Endothelial cell of umbilical vein (primary cell): ENCODE data around the gene CCHCR1.

Experiments used
- EZH2 ChIP-seq: IDR thresholded peaks from 2 replicates; pipeline ENCODE4 v1.6.1; 2012; ENCODE audit warnings: borderline replicate concordance, low read depth, mild to moderate bottlenecking, moderate library complexity, low read length, inconsistent platforms; ENCODE audit not compliant: severe bottlenecking
- GATA2 ChIP-seq: IDR thresholded peaks from 2 replicates; pipeline ENCODE4 v1.7.0; 2011; ENCODE audit warnings: low read depth, mild to moderate bottlenecking, moderate library complexity, mixed read lengths, low read length; ENCODE audit not compliant: insufficient read length, insufficient read depth
- JUN ChIP-seq: IDR thresholded peaks from 2 replicates; pipeline ENCODE4 v1.6.1; 2011; ENCODE audit warnings: borderline replicate concordance, low read depth; ENCODE audit not compliant: insufficient read length, insufficient read depth
- POLR2A ChIP-seq: IDR thresholded peaks from 2 replicates; pipeline ENCODE4 v1.6.1; 2012; ENCODE audit warnings: low read depth, mild to moderate bottlenecking, control low read depth, low read length
- POLR2AphosphoS5 ChIP-seq: IDR thresholded peaks from 2 replicates; pipeline ENCODE4 v1.6.1; 2012; ENCODE audit warnings: low read depth, mild to moderate bottlenecking, control low read depth, low read length, moderate library complexity; ENCODE audit not compliant: insufficient read depth
- TF ChIP-seq, protein P1 (sequence below), 2 donors: IDR thresholded peaks; 1 replicate in 1 of 2; 2 replicates in 1 of 2; pipeline ENCODE4 v1.5.1; 2011; ENCODE audit warnings: low read length in 2 of 2, mild to moderate bottlenecking in 2 of 2, moderate library complexity in 2 of 2, control low read depth in 1 of 2, inconsistent platforms in 1 of 2, low read depth in 1 of 2; ENCODE audit not compliant: insufficient read depth in 1 of 2; ENCODE audit errors: extremely low read depth in 1 of 2
- TF ChIP-seq, protein P2 (sequence below): IDR thresholded peaks from 2 replicates; pipeline ENCODE4 v1.6.1; 2011; ENCODE audit not compliant: insufficient read depth, insufficient read length

DNA sequence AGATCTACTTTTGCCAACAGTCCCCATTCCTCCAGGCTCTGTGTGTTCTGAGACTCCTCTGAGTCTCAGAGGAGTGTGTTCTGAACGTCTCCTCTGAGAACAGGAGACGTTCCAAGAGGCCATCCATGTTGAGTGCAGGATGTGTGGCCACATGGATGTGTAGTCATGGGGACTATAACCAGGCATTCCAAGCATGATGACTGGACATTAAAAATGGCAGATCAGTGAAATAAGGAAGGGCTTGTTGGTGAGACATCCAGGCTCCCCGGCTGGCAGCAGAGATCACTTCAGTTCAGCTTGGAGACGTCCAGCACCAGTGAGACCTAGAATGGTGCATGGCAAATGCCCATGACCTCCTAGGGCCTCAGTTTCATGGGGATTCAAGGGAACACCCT lies 47.1 kb upstream of the CCHCR1 start:
- TF ChIP-seq, protein P1, sequence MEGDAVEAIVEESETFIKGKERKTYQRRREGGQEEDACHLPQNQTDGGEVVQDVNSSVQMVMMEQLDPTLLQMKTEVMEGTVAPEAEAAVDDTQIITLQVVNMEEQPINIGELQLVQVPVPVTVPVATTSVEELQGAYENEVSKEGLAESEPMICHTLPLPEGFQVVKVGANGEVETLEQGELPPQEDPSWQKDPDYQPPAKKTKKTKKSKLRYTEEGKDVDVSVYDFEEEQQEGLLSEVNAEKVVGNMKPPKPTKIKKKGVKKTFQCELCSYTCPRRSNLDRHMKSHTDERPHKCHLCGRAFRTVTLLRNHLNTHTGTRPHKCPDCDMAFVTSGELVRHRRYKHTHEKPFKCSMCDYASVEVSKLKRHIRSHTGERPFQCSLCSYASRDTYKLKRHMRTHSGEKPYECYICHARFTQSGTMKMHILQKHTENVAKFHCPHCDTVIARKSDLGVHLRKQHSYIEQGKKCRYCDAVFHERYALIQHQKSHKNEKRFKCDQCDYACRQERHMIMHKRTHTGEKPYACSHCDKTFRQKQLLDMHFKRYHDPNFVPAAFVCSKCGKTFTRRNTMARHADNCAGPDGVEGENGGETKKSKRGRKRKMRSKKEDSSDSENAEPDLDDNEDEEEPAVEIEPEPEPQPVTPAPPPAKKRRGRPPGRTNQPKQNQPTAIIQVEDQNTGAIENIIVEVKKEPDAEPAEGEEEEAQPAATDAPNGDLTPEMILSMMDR (IDR thresholded peaks at IDR 0.05; ENCODE audit: extremely low read depth in 1 of 2, insufficient read depth in 1 of 2, low read depth in 1 of 2, low read length in 2 of 2): no peak
- TF ChIP-seq POLR2A: no peak
- no peak for TF ChIP-seq EZH2
- TF ChIP-seq POLR2AphosphoS5: no peak
- TF ChIP-seq, protein P2, sequence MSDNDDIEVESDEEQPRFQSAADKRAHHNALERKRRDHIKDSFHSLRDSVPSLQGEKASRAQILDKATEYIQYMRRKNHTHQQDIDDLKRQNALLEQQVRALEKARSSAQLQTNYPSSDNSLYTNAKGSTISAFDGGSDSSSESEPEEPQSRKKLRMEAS: no peak
- TF ChIP-seq JUN: no peak
- no peak for TF ChIP-seq GATA2
